ENCODE measurements around the gene TPI1.

The TPI1 gene

DNA sequence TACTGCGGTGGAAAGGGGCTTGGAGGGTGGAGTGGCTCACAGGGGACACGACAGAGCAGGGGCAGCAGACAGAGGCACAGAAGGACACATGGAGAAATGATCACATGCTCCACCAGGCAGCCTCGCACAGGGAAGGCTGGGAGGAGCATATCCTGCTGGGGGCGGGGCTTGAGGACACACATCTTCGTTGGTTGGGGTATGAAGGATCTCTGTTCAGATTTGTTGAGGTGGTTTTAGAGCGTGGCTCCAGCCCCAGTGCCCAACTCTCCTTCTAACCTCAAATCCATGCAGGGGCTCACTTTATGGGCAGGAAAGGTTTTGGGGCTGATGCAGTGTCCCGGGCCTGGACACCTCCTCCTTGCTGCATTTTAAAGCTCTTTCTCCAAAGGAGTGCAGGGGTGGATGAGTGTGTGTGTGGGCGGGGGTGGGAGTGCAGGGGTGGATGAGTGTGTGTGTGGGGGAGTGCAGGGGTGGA is 39.9 kb upstream of the TPI1 start:
- H3K9ac ChIP-seq: no peak overlapping the region
- no peak overlapping the region for H3K27ac ChIP-seq
- no peaks in the 10 kb centered on the region for H3K36me3 ChIP-seq
- peak overlapping the region; percentile 11 to 72 (median 52); a peak in 20 of 22 replicates for H3K4me2 ChIP-seq
- H3K4me3 ChIP-seq: 0 out of 20 replicates have a peak overlapping the region, but pooled peaks of 1 of the 10 experiments have one; percentile 11
- H4K20me1 ChIP-seq: peaks cover 0 to 66% (median 48%) of the 10 kb centered on the region in 11 experiments; a peak in 16 of 22 replicates
- peaks cover 98 to 100% (median 100%) of the 10 kb centered on the region in 11 experiments for H3K27me3 ChIP-seq
- no peaks in the 10 kb centered on the region for H3K9me3 ChIP-seq (replicated peaks in 1 of 11)
- H3K4me1 ChIP-seq: peaks cover 18 to 37% (median 28%) of the 10 kb centered on the region in 10 experiments
- TF ChIP-seq Cebpa-rat (IDR thresholded peaks at IDR 0.05): no peak

DNA sequence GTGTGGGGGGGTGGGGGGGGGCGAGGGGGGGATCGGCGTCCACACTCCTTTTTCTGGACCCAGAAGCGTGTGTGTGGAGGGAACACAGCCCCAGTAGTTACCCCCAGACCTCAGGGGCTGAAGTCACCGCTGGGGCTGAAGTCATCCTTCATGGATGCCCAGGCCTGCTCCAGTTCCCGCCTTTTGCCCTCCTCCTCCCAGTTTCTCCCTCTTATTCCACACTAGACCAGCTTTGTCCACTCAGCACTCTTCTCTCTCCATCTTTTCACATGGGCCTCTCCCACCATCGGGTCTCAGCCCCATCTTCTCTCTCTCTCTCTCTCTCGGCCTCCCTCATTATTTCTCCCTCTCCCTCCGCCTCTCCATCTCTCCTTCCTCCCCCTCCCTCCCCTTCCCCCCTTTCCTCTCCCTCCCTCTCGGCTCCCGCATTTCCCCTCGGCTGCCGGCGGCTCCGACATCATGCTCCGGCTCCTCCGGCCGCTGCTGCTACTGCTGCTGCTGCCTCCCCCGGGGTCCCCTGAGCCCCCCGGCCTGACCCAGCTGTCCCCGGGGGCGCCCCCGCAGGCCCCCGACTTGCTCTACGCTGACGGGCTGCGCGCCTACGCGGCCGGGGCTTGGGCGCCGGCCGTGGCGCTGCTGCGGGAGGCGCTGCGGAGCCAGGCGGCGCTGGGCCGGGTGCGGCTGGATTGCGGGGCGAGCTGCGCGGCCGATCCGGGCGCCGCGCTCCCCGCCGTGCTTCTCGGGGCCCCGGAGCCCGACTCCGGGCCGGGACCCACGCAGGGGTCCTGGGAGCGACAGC is 39.1 kb upstream of the TPI1 start, which contains the start of gene P3H3:
P3H3 (plus strand) TSS at position 426 of the 799 bp plus-strand sequence; CDS start at position 460, 34 bp downstream.
- Histone ChIP-seq H3K4me1 (peaks cover 18 to 37% (median 28%) of the 10 kb centered on the region in 10 experiments), H3K36me3 (no peaks in the 10 kb centered on the region), H4K20me1 (peaks cover 0 to 66% (median 44%) of the 10 kb centered on the region in 11 experiments; a peak in 16 of 22 replicates), H3K4me3 (peak within 1 kb of the TSS; percentile 50 to 71 (median 60)), H3K9me3 (replicated peaks in 1 of 11) (no peaks in the 10 kb centered on the region), H3K9ac (peak within 1 kb of the TSS; percentile 35 to 72 (median 58); a peak in 19 of 22 replicates), H3K27ac (no peak within 1 kb of the TSS), H3K4me2 (peak within 1 kb of the TSS; percentile 85 to 99 (median 97)), H3K27me3 (peaks cover 92 to 100% (median 100%) of the 10 kb centered on the region in 11 experiments)
- no peak for TF ChIP-seq Cebpa-rat (IDR thresholded peaks at IDR 0.05)

DNA sequence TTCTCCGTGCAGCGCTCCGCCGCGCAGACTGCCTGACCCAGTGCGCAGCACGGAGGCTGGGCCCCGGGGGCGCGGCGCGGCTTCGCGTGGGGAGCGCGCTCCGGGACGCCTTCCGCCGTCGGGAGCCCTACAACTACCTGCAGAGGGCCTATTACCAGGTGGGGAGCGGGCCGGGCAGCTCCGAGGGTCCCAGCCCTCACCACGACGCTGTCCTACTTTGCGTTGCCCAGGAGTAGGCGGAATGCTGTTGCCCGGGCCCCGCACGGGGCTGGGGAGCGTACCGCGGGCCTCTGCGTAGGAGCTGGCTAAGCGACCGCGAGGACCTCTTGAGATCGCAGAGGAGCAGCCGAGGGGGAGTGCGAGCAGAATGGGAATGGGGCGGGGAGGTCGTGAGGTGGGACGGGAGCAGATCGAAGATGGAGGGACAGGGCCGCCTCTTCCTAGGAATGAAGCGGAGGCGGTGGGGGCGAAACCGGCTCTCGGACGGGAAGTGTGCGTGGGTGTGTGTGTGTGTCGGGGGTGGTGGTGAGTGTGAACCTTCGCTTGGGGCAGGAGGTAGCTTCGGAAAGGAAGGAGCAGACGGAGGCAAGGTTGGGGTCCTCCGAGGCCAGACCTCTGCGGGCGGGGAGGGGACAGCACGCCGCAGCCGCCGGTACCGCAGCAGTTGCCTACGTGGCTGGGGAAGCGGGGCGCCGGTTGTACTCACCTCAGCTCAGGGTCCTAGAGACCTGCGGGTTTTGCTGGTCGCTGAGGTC is 38.4 kb upstream of the TPI1 start:
- H3K4me1 ChIP-seq: peaks cover 18 to 37% (median 28%) of the 10 kb centered on the region in 10 experiments
- H3K27me3 ChIP-seq: peaks cover 92 to 100% (median 100%) of the 10 kb centered on the region in 11 experiments
- H3K27ac ChIP-seq: no peak overlapping the region
- peak overlapping the region; percentile 50 to 71 (median 60) for H3K4me3 ChIP-seq
- H4K20me1 ChIP-seq: peaks cover 0 to 66% (median 43%) of the 10 kb centered on the region in 11 experiments; a peak in 16 of 22 replicates
- no peaks in the 10 kb centered on the region for H3K9me3 ChIP-seq (replicated peaks in 1 of 11)
- H3K9ac ChIP-seq: peak overlapping the region; percentile 35 to 72 (median 58); a peak in 19 of 22 replicates
- no peaks in the 10 kb centered on the region for H3K36me3 ChIP-seq
- H3K4me2 ChIP-seq: peak overlapping the region; percentile 85 to 99 (median 97)
- no peak for TF ChIP-seq Cebpa-rat (IDR thresholded peaks at IDR 0.05)

DNA sequence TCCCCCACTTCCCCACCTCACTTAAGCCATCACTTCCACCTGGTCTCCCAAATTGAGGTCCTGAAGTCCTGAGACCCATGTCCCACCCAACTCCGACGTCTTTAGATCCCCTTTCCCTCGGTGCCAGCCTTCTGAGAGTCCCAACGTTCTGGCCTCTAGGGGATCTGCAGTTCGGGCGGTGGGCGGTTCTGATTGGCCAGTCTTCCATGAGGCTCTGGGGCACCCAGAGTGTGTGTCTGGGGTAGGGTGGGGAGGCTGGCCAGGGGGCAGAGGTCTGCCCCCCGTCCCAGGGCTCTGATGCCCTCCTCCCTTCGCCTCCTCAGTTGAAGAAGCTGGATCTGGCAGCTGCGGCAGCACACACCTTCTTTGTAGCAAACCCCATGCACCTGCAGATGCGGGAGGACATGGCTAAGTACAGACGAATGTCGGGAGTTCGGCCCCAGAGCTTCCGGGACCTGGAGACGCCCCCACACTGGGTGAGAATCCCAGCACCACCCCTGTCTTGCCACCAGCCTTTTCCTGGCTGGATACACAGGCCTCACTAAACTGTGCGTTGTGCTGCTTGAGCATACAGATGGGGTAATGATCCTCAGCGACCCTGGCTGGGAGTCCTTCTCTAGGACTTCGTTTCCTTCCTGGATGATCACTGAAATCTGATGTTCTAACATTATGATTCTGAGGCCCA is 37.7 kb upstream of the TPI1 start:
- TF ChIP-seq Cebpa-rat (IDR thresholded peaks at IDR 0.05): no peak
- Histone ChIP-seq H4K20me1 (peaks cover 0 to 66% (median 42%) of the 10 kb centered on the region in 11 experiments; a peak in 16 of 22 replicates), H3K27me3 (peaks cover 84 to 100% (median 100%) of the 10 kb centered on the region in 11 experiments), H3K4me3 (peak overlapping the region; percentile 50 to 71 (median 60); a peak in 17 of 20 replicates), H3K9me3 (replicated peaks in 1 of 11) (no peaks in the 10 kb centered on the region), H3K9ac (peak overlapping the region in 5 of 11 experiments; percentile 41 to 72 (median 58); a peak in 7 of 22 replicates), H3K4me1 (peaks cover 18 to 37% (median 28%) of the 10 kb centered on the region in 10 experiments), H3K4me2 (peak overlapping the region; percentile 85 to 99 (median 97)), H3K27ac (no peak overlapping the region), H3K36me3 (no peaks in the 10 kb centered on the region)

DNA sequence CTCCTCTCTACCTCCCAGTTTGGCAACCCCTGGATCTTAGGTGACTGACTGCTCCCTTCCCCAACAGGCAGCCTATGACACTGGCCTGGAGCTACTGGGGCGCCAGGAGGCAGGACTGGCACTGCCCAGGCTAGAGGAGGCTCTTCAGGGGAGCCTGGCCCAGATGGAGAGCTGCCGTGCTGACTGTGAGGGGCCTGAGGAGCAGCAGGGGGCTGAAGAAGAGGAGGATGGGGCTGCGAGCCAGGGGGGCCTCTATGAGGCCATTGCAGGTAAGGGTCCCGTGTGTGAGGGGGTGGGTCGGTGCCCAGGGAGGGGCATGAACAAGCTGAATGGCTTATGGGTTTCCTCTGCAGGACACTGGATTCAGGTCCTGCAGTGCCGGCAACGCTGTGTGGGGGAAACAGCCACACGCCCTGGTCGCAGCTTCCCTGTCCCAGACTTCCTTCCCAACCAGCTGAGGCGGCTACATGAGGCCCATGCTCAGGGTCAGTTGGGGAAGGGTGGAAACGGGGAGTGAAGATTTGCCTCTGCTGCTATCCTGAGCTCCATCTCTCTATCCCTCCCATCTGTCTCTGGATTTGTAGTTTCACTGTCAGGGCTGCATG is 36.9 kb upstream of the TPI1 start:
- Histone ChIP-seq H3K27me3 (peaks cover 77 to 100% (median 97%) of the 10 kb centered on the region in 11 experiments), H3K4me2 (no peak overlapping the region), H3K27ac (no peak overlapping the region), H4K20me1 (peaks cover 0 to 59% (median 35%) of the 10 kb centered on the region in 11 experiments; a peak in 16 of 22 replicates), H3K4me1 (peaks cover 18 to 36% (median 28%) of the 10 kb centered on the region in 10 experiments), H3K9me3 (replicated peaks in 1 of 11) (no peaks in the 10 kb centered on the region), H3K36me3 (no peaks in the 10 kb centered on the region), H3K4me3 (no peak overlapping the region), H3K9ac (no peak overlapping the region)
- TF ChIP-seq Cebpa-rat (IDR thresholded peaks at IDR 0.05): no peak

DNA sequence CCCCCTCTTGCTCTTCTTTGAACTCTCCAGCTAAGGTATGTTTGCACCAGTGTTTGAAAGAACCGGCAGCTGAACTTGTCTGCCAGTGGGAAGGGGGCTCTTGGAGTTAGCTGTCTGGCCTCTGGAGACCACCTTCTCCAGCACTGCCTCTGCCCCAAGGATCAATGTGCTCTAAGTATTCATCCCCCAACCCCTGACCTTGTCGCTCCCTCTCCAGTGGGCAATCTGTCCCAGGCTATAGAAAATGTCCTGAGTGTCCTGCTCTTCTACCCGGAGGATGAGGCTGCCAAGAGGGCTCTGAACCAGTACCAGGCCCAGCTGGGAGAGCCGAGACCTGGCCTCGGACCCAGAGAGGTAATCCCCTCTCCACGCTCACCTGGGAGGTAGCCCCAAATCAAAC is 36.3 kb upstream of the TPI1 start:
- H3K9ac ChIP-seq: no peak overlapping the region
- peaks cover 72 to 94% (median 91%) of the 10 kb centered on the region in 11 experiments for H3K27me3 ChIP-seq
- TF ChIP-seq Cebpa-rat (IDR thresholded peaks at IDR 0.05): no peak
- peaks cover 0 to 55% (median 30%) of the 10 kb centered on the region in 11 experiments; a peak in 16 of 22 replicates for H4K20me1 ChIP-seq
- H3K9me3 ChIP-seq (replicated peaks in 1 of 11): no peaks in the 10 kb centered on the region
- peaks cover 18 to 38% (median 28%) of the 10 kb centered on the region in 10 experiments for H3K4me1 ChIP-seq
- no peak overlapping the region for H3K4me3 ChIP-seq
- no peak overlapping the region for H3K4me2 ChIP-seq
- H3K27ac ChIP-seq: no peak overlapping the region
- H3K36me3 ChIP-seq: no peaks in the 10 kb centered on the region

DNA sequence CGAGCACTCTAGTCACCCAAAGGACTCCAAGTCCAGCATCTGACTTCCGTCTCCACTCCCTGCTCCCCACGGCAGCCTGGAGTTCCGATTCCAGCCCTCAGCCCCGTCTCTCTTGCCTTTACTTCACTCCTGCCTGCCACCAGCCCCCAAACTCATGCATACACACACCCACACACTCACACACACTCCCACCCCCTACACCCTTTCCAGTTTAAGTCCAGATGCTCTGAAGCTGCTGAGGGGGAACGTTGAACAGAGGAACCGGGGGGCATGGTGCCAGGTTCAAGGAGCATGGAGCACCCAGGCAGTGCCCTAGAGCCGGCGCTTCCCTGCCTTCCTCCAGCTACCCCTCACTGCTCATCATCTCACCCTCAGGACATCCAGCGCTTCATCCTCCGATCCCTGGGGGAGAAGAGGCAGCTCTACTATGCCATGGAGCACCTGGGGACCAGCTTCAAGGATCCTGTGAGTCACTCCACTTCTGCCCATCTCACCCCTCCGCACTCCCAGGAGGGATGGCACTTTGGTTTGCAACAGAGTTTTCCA is 35.8 kb upstream of the TPI1 start:
- no peaks in the 10 kb centered on the region for H3K9me3 ChIP-seq (replicated peaks in 1 of 11)
- peaks cover 0 to 50% (median 24%) of the 10 kb centered on the region in 11 experiments; a peak in 16 of 22 replicates for H4K20me1 ChIP-seq
- no peak overlapping the region for H3K27ac ChIP-seq
- H3K4me3 ChIP-seq: no peak overlapping the region
- no peak for TF ChIP-seq Cebpa-rat (IDR thresholded peaks at IDR 0.05)
- no peaks in the 10 kb centered on the region for H3K36me3 ChIP-seq
- H3K4me1 ChIP-seq: peaks cover 18 to 34% (median 27%) of the 10 kb centered on the region in 10 experiments
- no peak overlapping the region for H3K9ac ChIP-seq
- H3K4me2 ChIP-seq: no peak overlapping the region
- H3K27me3 ChIP-seq: peaks cover 67 to 89% (median 86%) of the 10 kb centered on the region in 11 experiments
